Stimulated activated CD4-positive, alpha-beta T cell treated with anti-CD3 and anti-CD28 coated beads, Interleukin-1b, Interleukin-23, amount 100 ng/mL, for 4 hours (primary cell): ENCODE data around the gene MYOM1.
"Not testable (repeated sequence)": the region's sequence is repeated elsewhere in the genome, so short reads cannot be mapped to it uniquely, and the experiment has no call there.

Experiments used
- DNase-seq, 2 donors: peaks; one replicate each; pipeline ENCODE4 v3.0.0-alpha.2; 2020; ENCODE audit warnings: low read depth in 2 of 2

Gene MYOM1

DNA sequence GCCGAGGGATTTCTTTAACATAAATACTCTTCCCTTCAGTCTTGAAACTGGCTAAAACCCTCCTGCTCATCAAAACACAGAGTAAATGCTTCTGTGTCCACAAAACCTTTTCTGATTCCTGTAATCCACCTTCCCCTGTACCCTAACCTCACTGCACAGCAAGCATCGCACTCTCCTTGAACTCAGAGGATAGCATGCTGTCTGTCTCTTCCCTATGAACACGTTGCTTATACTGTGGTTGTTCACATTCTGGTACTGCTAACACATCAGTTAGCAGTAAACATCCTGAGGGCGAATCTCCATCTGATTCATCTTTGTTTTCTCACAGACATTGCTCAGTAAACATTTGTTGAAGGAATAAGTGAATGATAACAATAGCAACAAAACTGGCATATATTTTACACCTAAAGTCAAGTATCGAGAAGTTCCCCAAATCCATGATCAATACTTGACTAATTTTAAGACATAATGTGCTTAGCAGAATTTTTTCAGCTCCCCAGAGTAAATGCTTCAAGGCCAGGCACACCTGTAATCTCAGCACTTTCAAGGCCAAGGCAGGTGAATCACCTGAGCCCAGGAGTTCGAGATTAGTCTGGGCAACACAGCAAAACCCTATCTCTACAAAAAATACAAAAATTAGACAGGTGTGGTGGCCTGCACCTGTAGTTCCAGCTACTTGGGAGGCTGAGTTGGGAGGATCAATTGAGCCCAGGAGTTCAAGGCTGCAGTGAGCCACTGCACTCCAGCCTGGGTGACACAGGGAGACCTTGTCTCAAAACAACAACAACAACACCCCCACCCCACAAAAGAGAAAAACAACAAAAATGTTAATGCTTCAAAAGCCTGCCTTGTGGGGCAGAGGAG is 161.2 kb downstream of the MYOM1 start:
- DNase-seq, result no peak

GRCh38 chr18:3057526-3057925 is 162.2 kb downstream of the MYOM1 start:
- no peak for DNase-seq

DNA sequence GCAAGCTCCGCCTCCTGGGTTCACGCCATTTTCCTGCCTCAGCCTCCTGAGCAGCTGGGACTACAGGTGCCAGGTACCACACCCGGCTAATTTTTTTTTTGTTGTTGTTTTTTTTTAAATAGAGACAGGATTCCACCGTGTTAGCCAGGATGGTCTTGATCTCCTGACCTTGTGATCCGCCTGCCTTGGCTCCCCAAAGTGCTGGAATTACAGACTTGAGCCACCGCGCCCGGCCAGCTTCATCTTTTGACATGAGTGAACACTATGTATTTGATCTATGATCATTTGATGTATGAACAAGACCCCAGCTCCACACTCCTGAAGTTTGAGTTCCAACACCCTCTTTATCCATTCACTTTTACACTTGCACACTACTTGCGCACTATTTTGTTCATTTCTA is 163.5 kb downstream of the MYOM1 start:
- no peak for DNase-seq

DNA sequence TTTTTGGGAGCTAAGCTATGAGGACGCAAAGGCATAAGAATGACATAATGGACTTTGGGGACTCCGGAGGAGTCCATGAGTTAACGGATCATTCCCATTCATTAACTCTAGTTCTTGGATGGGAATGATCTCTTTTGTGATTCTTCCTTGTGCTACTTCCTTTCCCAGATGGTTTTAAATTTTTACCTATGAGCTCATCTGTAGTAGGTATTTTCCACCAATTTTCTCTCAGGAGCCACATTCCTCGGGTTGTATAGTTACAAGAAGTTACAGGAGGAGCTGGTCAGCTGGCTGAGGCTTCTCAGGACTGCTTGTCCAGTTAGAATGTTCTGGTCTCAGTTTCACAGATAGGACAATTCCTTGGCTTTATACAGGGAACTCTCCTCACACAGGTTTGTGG is 164.0 kb downstream of the MYOM1 start:
- DNase-seq, result no peak

GRCh38 chr18:3055186-3055728 is 164.5 kb downstream of the MYOM1 start:
- DNase-seq, result no peak

GRCh38 chr18:3054780-3055179 is 165.0 kb downstream of the MYOM1 start:
- no peak for DNase-seq

- DNase-seq, result no peak
Measured at GRCh38 chr18:3054214-3054613, 165.6 kb downstream of the MYOM1 start.

- no peak for DNase-seq
Measured at GRCh38 chr18:3053081-3053480, 166.7 kb downstream of the MYOM1 start.

DNA sequence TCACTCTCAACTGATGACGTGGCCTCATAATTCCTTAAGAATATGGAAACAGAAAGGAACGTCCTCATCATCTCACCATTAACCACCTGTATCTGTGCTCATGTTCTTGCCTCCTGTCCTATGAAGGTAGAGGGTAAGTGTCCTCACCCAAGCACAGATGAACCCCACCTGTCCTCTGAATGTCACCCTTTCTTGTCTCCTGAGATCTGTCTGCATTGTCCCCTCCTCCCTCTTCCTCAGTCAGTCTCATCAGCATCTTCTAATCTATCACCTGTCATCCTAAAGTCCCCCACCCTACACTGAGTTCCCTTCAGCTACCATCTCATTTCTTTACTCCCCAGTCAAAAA is 167.4 kb downstream of the MYOM1 start:
- DNase-seq, result no peak

- no peak for DNase-seq
Measured at GRCh38 chr18:3051718-3052410, 167.9 kb downstream of the MYOM1 start.

DNA sequence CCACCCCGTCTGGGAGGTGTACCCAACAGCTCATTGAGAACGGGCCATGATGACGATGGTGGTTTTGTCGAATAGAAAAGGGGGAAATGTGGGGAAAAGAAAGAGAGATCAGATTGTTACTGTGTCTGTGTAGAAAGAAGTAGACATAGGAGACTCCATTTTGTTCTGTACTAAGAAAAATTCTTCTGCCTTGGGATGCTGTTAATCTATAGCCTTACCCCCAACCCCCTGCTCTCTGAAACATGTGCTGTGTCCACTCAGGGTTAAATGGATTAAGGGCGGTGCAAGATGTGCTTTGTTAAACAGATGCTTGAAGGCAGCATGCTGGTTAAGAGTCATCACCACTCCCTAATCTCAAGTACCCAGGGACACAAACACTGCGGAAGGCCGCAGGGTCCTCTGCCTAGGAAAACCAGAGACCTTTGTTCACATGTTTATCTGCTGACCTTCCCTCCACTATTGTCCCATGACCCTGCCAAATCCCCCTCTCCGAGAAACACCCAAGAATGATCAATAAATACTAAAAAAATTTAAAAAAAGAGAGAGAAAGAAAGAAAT is 169.8 kb downstream of the MYOM1 start:
- DNase-seq, result not testable (repeated sequence)

- DNase-seq, result no peak
Measured at GRCh38 chr18:3048820-3049349, 170.9 kb downstream of the MYOM1 start.

- no peak for DNase-seq
Measured at GRCh38 chr18:3048121-3048520, 171.6 kb downstream of the MYOM1 start.

DNA sequence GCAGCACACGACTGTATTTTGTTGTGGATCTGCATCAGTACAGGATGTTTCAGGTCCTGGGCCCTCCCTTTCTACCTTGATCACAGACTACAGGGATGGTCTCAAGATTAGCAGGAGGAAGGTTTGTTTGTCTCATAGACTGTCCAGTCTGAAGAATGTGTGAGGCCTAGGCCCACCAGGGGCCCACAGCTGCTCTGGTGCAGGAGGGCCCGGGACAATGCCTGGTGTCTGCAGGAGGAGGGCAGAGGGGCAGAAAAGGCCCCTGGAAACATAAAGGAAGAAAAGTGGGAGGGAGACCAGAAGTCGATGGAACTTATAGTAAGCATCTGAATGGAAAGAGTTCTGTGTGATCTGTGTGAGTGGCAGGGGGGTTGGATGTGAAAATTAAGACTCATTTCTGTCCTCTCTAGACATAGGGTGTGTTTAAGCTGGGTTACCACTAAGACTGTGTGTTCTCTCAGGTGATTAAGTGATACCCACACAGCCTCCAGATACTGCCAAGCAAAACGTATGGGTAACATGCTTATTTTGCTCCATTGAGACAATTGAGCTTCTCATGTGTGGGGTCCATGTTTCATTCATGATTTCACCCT is 173.5 kb downstream of the MYOM1 start:
- DNase-seq, result no peak

DNA sequence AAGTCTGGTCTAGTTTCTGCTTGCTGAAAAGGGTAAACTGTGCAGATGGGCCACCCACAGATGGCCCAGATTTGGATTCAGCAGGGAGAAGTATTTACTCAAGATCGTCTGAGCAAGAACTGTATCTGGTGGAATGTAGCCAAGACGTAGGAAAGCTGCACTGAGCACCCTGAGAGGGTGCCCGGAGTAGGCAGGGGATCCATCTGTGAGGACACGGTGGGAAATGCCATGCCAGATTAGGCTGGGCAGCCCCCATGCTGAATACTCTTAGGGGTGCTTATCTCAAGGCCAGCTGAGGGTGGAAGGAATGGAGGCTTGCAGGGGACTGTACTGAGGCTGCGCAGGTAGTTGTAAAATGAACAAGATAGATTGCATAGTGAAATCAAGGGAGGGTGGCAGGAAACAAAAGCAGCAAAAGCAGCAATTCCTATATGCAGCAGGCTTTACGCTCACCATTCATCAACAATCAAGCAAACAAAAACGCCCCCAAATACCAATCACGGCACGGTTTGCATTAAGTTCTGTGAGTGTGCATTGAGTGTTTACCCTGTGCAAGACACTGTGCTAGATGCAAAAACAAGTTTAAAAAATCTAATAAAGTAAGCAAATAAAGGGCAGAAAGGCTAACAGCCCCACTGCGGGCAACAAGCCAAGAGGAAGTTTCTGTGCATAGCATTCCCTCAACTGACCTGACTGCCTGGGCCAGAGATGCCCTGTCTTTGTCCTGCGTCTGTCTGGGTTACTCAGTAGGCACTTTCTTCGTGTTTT is 174.7 kb downstream of the MYOM1 start:
- no peak for DNase-seq

GRCh38 chr18:3042379-3042778 is 177.4 kb downstream of the MYOM1 start:
- DNase-seq, result no peak

GRCh38 chr18:3041843-3042242 is 177.9 kb downstream of the MYOM1 start:
- DNase-seq, result no peak

DNA sequence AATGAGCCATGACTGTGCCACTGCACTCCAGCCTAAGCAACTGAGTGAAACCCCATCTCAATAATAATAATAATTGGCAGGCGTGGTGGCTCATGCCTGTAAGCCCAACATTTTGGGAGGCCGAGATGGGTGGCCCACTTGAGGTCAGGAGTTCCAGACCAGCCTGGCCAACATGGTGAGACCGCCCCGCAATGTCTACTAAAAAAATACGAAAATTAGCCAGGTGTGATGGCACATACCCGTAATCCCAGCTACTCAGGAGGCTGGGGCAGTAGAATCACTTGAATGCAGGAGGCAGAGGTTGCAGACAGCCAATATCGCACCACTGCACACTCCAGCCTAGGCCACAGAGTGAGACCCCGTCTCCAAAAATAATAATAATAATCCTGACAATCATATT is 178.9 kb downstream of the MYOM1 start:
- DNase-seq, result no peak

DNA sequence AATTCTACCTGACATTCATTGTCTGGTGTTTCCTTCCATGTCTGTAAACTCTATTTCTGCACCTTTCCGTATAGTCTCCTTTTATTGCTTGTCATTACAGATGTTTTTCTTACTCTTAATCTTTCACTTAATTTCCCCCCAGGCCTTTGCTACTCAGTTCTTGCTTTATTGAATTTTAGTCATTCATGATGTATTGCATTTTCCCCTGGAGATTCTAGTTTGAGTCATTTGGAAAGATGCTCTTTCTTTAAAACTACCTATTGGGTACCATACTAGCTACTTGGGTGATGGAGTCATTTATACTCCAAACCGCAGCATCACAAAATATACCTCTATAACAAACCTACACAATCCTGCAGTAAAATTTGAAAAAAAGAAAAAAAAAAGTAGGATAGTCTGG is 179.6 kb downstream of the MYOM1 start:
- DNase-seq, result no peak

GRCh38 chr18:3037423-3037915 is 182.3 kb downstream of the MYOM1 start:
- no peak for DNase-seq

- no peak for DNase-seq
Measured at GRCh38 chr18:3036108-3036507, 183.7 kb downstream of the MYOM1 start.
